Stomach (tissue), 4 donors: ENCODE results near the gene CLBA1.

Experiments used
- EP300 ChIP-seq: sonication (generic); formaldehyde crosslinking; IDR thresholded peaks from one replicate; pipeline ENCODE4 v1.6.1; 2017; ENCODE audit warnings: antibody characterized with exemption
- POLR2A ChIP-seq, 4 donors: fragments of 450-650 bp; IDR thresholded peaks; one replicate each; pipeline ENCODE4 v1.6.1; 2016; ENCODE audit warnings: antibody characterized with exemption in 4 of 4, control low read depth in 2 of 4, mild to moderate bottlenecking in 1 of 4, moderate library complexity in 1 of 4
- POLR2AphosphoS5 ChIP-seq, 3 donors: sonication (generic); formaldehyde crosslinking; IDR thresholded peaks; one replicate each; pipeline ENCODE4 v1.6.1; 2016; ENCODE audit warnings: antibody characterized with exemption in 3 of 3
- TF ChIP-seq, protein P1 (sequence below), 7 experiments: fragments of 450-650 bp in 4 of 7; fragments of 200-600 bp in 3 of 7; sonication (generic) in 3 of 7; IDR thresholded peaks; one replicate each; pipeline ENCODE4 v1.5.1; 2016 to 2019; ENCODE audit warnings: antibody characterized with exemption in 7 of 7, control low read depth in 2 of 7, mild to moderate bottlenecking in 1 of 7

- TF ChIP-seq, protein P1, sequence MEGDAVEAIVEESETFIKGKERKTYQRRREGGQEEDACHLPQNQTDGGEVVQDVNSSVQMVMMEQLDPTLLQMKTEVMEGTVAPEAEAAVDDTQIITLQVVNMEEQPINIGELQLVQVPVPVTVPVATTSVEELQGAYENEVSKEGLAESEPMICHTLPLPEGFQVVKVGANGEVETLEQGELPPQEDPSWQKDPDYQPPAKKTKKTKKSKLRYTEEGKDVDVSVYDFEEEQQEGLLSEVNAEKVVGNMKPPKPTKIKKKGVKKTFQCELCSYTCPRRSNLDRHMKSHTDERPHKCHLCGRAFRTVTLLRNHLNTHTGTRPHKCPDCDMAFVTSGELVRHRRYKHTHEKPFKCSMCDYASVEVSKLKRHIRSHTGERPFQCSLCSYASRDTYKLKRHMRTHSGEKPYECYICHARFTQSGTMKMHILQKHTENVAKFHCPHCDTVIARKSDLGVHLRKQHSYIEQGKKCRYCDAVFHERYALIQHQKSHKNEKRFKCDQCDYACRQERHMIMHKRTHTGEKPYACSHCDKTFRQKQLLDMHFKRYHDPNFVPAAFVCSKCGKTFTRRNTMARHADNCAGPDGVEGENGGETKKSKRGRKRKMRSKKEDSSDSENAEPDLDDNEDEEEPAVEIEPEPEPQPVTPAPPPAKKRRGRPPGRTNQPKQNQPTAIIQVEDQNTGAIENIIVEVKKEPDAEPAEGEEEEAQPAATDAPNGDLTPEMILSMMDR (IDR thresholded peaks at IDR 0.05), result no peak
- TF ChIP-seq POLR2AphosphoS5 (IDR thresholded peaks at IDR 0.05), result no peak
- no peak for TF ChIP-seq EP300
- TF ChIP-seq POLR2A (IDR thresholded peaks at IDR 0.05), result no peak
Observed at GRCh38 chr14:104993306-104993705, 7.7 kb downstream of the CLBA1 start.
